ENCODE data around the gene PCDHGA2.

Gene PCDHGA2

GRCh38 chr5:141383345-141383744 lies 44.8 kb downstream of the PCDHGA2 start:
- peak overlapping the region; percentile 57 for H3K4me3 ChIP-seq (ENCODE audit: control insufficient read depth, low read depth, low read length)
- no peak for TF ChIP-seq CTCF (conservative IDR thresholded peaks at IDR 0.05; ENCODE audit: control insufficient read depth, insufficient read depth, low read depth, low read length)
- no peak for DNase-seq (ENCODE audit: low read depth)

GRCh38 chr5:141384471-141385267 lies 46.1 kb downstream of the PCDHGA2 start:
- TF ChIP-seq CTCF (conservative IDR thresholded peaks at IDR 0.05; ENCODE audit: control insufficient read depth, insufficient read depth, low read depth, low read length): no peak
- no peak for DNase-seq (ENCODE audit: low read depth)
- no peak overlapping the region for H3K4me3 ChIP-seq (ENCODE audit: control insufficient read depth, low read depth, low read length)

- H3K4me3 ChIP-seq (ENCODE audit: control insufficient read depth, low read depth, low read length): peak within 1 kb of the TSS; percentile 44
- TF ChIP-seq CTCF (conservative IDR thresholded peaks at IDR 0.05; ENCODE audit: control insufficient read depth, insufficient read depth, low read depth, low read length): peak; percentile 55
- peak; percentile 55 for DNase-seq (ENCODE audit: low read depth)
Observed at GRCh38 chr5:141387557-141388311, 49.2 kb downstream of the PCDHGA2 start, which contains the start of gene PCDHGB4. TSS of gene PCDHGB4 (plus strand) at chr5:141387698. CDS start at chr5:141387885, 187 bp downstream.

GRCh38 chr5:141388661-141389060 lies 50.1 kb downstream of the PCDHGA2 start:
- no peak for DNase-seq (ENCODE audit: low read depth)
- no peak for TF ChIP-seq CTCF (conservative IDR thresholded peaks at IDR 0.05; ENCODE audit: control insufficient read depth, insufficient read depth, low read depth, low read length)
- H3K4me3 ChIP-seq (ENCODE audit: control insufficient read depth, low read depth, low read length): no peak overlapping the region

- no peak overlapping the region for H3K4me3 ChIP-seq (ENCODE audit: control insufficient read depth, low read depth, low read length)
- DNase-seq (ENCODE audit: low read depth): no peak
- no peak for TF ChIP-seq CTCF (conservative IDR thresholded peaks at IDR 0.05; ENCODE audit: control insufficient read depth, insufficient read depth, low read depth, low read length)
Observed at GRCh38 chr5:141389153-141390042, 50.8 kb downstream of the PCDHGA2 start.

Measured in fibroblast of mammary gland (primary cell).